GM19193 (cell line): ENCODE results near the gene IQGAP2.

ENCODE experiments used
- POLR2A ChIP-seq: IDR thresholded peaks from 4 replicates; pipeline ENCODE4 v1.6.1; 2011; ENCODE audit not compliant: insufficient read depth, insufficient read length; ENCODE audit errors: extremely low read depth

IQGAP2 gene

DNA sequence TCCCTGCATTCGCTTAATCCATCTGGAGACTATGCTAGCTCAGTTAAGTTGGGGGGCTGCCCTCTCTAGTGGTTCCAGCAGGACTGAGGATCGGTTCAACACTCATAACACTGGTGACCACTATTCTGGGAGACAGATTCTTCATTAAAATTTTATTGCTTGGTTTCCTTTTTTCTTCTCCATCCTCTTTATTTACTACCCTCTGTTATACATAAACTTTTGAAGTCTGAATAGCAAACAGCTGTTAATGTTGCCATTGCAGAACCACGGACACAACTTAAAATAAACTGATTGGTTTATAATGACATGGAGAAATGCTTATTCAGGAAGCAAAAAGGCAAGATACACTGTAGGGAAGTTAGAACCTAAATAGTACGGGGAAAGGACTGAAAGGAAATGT, 22.1 kb downstream of the IQGAP2 start:
- no peak for TF ChIP-seq POLR2A

- TF ChIP-seq POLR2A = no peak
Observed at GRCh38 chr5:76425928-76426804, 23.1 kb downstream of the IQGAP2 start.

DNA sequence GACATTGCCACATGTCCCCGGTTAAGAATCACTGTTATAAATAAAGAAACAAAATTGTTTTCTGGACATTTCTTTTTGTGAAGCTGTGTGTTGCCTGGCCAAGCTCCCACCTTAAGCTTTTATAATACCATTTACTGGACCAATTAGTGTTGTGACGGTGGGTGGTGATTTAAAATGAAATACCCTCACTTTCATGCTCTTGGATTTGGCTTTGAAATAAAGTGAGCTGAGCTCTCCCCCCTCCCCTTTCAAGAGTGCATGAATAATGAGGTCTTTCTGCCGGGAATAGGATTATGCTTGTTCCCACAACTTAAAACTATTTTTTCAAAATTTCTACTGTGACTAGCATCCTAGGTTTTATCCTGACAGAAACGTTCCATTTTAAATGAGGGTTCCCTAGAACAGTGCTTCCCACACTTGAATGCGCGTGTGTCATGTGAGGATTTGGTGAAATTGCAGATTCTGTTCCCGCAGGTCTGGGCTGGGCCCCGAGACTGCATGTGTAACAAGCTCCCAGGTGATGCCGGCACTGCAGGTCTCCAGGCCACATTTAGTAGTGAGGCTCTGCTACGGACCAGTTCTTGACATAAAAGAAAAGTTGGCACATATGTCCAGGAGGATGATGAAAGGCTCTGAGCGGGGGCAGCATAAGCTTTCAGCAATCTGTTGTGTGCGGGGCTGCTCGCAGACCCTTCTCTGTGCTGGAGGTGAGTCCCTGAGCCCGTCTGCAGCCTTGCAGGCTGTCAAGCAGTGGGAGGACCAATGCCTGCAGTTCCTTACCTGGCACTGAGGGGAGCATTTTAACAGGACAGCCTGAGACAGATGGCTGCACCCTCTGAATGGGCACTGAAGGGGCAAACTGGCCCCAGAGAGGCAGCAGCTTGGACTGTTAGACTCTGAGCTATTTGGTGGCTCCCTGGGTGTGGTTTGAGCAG, 24.4 kb downstream of the IQGAP2 start:
- TF ChIP-seq POLR2A = no peak

DNA sequence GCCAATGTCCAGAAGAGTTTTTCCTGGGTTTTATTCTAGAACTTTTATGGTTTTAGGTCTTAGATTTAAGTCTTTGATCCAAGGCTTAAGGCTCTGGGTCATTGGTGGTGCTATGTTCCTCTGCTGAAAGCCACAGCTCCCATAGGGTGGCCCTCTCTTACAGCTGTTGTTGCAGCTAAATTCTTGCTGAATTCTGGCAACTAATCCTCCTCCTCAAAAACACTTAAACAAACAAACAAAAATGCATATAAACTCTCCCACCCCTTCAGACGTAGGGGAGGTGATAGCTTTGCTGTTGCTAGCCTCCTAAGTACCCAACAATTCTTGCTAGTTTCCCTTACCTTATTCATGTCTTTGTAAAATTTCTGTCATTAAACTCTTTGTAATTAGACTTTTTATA, 30.2 kb downstream of the IQGAP2 start:
- TF ChIP-seq POLR2A = no peak

DNA sequence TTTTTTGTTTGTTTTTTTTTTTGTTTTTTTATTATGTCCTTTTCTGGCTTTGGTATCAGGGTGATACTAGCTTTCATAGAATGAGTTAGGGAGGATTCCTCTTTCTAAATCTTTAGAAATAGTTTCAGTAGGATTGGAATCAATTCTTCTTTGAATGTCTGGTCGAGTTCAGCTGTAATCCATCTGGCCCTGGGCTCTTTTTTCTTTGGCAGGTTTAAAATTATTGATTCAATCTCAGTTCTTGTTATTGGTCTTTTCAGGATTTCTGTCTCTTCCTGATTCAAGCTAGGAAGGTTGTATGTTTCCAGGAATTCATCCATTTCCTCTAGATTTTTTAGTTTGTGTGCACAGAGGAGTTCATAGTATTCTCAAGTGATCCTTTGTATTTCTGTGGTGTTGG, 34.9 kb downstream of the IQGAP2 start:
- TF ChIP-seq POLR2A = no peak

- TF ChIP-seq POLR2A = no peak
Observed at GRCh38 chr5:76439201-76439600, 36.1 kb downstream of the IQGAP2 start.

- no peak for TF ChIP-seq POLR2A
Observed at GRCh38 chr5:76439929-76440328, 36.8 kb downstream of the IQGAP2 start.

- no peak for TF ChIP-seq POLR2A
Observed at GRCh38 chr5:76441101-76441500, 38.0 kb downstream of the IQGAP2 start.

- TF ChIP-seq POLR2A = no peak
Observed at GRCh38 chr5:76441890-76442673, 39.0 kb downstream of the IQGAP2 start.

- no peak for TF ChIP-seq POLR2A
Observed at GRCh38 chr5:76443066-76443800, 40.1 kb downstream of the IQGAP2 start.

- no peak for TF ChIP-seq POLR2A
Observed at GRCh38 chr5:76445063-76445462, 42.0 kb downstream of the IQGAP2 start.

DNA sequence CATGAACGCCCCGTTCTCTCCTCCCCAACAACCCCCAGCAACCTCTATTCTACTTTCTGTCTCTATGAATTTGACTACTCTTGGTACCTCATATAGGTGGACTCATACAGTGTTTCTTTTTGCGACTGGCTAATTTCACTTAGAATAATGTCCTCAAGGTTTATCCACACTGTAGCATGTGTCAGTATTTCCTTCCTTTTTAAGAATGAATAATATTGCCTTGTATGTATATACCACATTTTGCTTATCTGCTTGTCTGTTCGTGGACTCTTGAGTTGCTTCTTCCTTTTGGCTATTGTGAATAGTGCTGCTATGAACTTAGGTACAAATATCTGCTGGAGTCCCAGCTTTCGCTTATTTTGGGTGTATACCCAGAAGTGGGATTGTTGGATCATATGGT, 42.7 kb downstream of the IQGAP2 start:
- no peak for TF ChIP-seq POLR2A

DNA sequence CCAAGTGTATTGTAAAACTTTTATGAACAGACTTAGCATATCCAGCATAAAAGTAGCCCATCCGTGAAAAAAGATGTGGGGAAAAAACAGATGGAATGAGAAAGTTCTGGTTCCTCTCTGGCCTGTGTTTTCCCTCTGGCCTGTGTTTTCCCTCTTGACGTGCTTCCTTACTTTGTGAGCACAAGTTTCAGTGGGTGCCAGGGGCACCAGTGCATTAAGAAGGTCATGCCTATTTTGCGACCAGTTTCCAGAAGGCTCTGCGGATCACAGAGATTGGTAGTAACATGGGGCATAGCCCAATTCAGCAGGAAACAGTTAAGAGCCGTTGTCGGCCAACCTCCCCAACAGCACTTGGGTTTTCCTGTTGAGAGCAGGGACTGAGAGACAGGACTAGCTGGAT, 43.7 kb downstream of the IQGAP2 start:
- TF ChIP-seq POLR2A = no peak

DNA sequence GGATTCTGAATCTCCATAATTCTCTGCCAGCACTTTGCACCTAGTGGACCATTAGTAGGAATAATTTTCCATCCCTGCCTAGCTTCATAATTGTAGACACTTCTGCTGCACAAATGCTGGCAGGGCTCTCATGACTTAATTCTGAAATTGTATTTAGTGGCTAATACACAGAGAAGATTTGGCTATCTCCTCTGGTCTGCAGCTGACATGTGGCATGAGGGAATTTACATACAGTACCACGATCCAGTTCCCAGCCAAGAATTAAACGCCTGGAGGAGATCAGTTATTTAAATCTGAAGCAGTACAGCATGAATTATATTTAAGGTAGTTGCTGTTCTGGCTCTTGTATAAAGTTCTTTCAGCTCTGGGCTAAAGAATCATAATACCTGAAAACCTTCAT, 46.5 kb downstream of the IQGAP2 start:
- TF ChIP-seq POLR2A = no peak
